ENCODE measurements around the gene MLLT10. TPM values are rescaled to one million over a fixed set of nuclear protein-coding genes. Genes with fewer than 3 reads are reported as not detected.

Gene MLLT10
- total and polyA plus RNA-seq, 10 of the 15 experiments (the other 5 are each of a cell fraction or from before 2014, with no cell fraction given) = 8.7 to 61.1 (median 28.5) TPM

DNA sequence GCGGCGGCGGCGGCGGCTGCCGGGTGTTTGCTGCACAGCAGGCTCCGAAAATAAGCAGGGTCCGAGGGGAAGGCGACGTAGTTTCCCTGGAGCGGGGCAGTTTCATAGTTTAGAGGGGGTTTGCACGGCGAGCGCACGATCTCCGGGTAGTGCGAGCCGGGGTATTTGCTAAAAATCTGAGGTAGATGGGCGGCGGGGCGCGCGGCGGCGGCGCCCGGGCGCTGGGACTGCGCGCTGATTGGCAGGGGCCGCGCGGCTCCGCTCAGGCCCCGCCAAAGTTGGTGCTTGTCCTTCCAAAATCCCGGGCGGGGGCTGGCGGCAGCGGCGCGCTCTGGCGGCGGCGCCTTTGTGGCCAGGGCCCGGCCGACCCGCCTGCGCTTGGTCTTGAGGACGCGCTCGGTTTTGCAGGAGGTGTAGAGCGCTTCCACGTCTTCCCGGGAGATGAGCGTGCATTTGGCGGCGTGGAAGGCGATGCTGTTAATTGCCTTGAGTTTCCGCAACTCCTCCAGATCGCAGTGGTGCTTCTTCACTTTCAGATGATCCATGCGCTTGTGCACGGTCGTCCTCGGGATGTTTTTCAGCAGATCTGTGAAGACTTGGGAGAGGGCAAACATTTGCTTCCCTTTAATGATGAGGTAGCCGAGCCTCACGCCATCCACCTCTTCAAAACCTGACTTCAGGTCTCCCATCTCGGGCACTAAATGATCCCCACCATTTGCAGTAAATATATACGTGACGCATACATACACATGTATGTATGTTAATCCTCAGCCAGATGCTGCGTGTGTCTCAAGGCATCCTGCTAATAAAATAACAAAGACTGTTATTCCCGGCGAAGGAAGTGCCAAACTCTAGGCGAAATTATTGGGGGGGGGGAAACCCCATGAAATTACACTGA is 16.6 kb upstream of the MLLT10 start:
- peak overlapping the region; percentile 89 for H3K4me2 ChIP-seq (ENCODE audit: control insufficient read depth, insufficient read depth)
- DNase-seq (ENCODE audit: low read depth, low spot score) (no peak), ATAC-seq (peak; percentile 73), FAIRE-seq (peak; percentile 41)
- no peak overlapping the region for H3K27ac ChIP-seq (ENCODE audit: control insufficient read depth, insufficient read depth)
- intact Hi-C loops (cut with micrococcal nuclease; ENCODE audit: unreplicated experiment) (no loop called here), in situ Hi-C loops (cut with MboI) (no loop called here)
- no TSS peak for BruUV-seq (replicated peaks)
- H3K79me2 ChIP-seq (ENCODE audit: control insufficient read depth, insufficient read depth, low read length) = no peaks in the 10 kb centered on the region
- ChIA-PET CTCF (no interaction called here), RAD21 (ENCODE audit: unreplicated experiment) (interaction anchor here (0.9 to 1.4 kb wide), 3 partner anchors 21 to 238 kb away, joined by 3 to 8 read pairs (median 6); no protein-coding TSS in a partner anchor), SMC1A (ENCODE audit: uncharacterized antibody, unreplicated experiment) (interaction anchor here (0.8 to 1.5 kb wide), 6 partner anchors 16 to 433 kb away, joined by 3 to 6 read pairs (median 3); no protein-coding TSS in a partner anchor), POLR2A (no interaction called here)
- H3K36me3 ChIP-seq (ENCODE audit: control insufficient read depth in 2 of 2, insufficient read depth in 2 of 2, low read length in 1 of 2) = no peaks in the 10 kb centered on the region
- no peaks in the 10 kb centered on the region for H4K20me1 ChIP-seq (ENCODE audit: control insufficient read depth, insufficient read depth)
- TF ChIP-seq EP300 (IDR thresholded peaks at IDR 0.05; ENCODE audit: borderline replicate concordance in 1 of 2, control insufficient read depth in 1 of 2, low read depth in 2 of 2, low read length in 2 of 2) (no peak), CTCF (IDR thresholded peaks at IDR 0.05 in 2 of 3, conservative IDR thresholded peaks at IDR 0.05 in 1 of 3; ENCODE audit: control insufficient read depth in 2 of 3, extremely low read depth in 1 of 3, insufficient read depth in 1 of 3, low read depth in 3 of 3, low read length in 3 of 3) (0 out of 6 replicates have a peak, but pooled peaks of 1 of the 3 experiments have one; percentile 4), NFYB (IDR thresholded peaks at IDR 0.05; ENCODE audit: insufficient read depth, low read depth, low read length) (peak; percentile 56; the same call in 1 of the 2 replicates), YBX1 (IDR thresholded peaks at IDR 0.05) (no peak), HDAC6 (IDR thresholded peaks at IDR 0.05; ENCODE audit: unreplicated experiment) (peak; percentile 65), KAT2A (conservative IDR thresholded peaks at IDR 0.05; ENCODE audit: control insufficient read depth, low read depth, low read length) (no peak), TARDBP (IDR thresholded peaks at IDR 0.05; ENCODE audit: borderline replicate concordance) (no peak), DPF2 (IDR thresholded peaks at IDR 0.05) (peak; percentile 35; the same call in 1 of the 2 replicates), BMI1 (IDR thresholded peaks at IDR 0.05; ENCODE audit: borderline replicate concordance) (peak; percentile 8; the same call in 1 of the 2 replicates), LARP7 (IDR thresholded peaks at IDR 0.05) (0 out of 2 replicates have a peak, but pooled peaks have one; percentile 40), ZNF687 (IDR thresholded peaks at IDR 0.05) (0 out of 2 replicates have a peak, but pooled peaks have one; percentile 31), POLR2AphosphoS2 (IDR thresholded peaks at IDR 0.05; ENCODE audit: low read depth, low read length) (no peak)
- TF ChIP-seq, protein P1, sequence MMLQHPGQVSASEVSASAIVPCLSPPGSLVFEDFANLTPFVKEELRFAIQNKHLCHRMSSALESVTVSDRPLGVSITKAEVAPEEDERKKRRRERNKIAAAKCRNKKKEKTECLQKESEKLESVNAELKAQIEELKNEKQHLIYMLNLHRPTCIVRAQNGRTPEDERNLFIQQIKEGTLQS (IDR thresholded peaks at IDR 0.05; ENCODE audit: borderline replicate concordance, extremely low read depth, low read depth, low read length) = no peak
- TF ChIP-seq, protein P2, sequence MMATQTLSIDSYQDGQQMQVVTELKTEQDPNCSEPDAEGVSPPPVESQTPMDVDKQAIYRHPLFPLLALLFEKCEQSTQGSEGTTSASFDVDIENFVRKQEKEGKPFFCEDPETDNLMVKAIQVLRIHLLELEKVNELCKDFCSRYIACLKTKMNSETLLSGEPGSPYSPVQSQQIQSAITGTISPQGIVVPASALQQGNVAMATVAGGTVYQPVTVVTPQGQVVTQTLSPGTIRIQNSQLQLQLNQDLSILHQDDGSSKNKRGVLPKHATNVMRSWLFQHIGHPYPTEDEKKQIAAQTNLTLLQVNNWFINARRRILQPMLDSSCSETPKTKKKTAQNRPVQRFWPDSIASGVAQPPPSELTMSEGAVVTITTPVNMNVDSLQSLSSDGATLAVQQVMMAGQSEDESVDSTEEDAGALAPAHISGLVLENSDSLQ (IDR thresholded peaks at IDR 0.05) = 0 out of 2 replicates have a peak, but pooled peaks have one; percentile 14
- no peaks in the 10 kb centered on the region for H3K9me3 ChIP-seq (replicated peaks; ENCODE audit: control insufficient read depth, insufficient read depth, low read length)
- H2AFZ ChIP-seq (ENCODE audit: control insufficient read depth, low read depth, low read length) = peak overlapping the region; percentile 50
- peaks cover 21% of the 10 kb centered on the region for H3K4me1 ChIP-seq (ENCODE audit: control insufficient read depth, insufficient read depth, low read length)
- H3K9ac ChIP-seq (ENCODE audit: control insufficient read depth, insufficient read depth, low read length) = no peak overlapping the region
- H3K4me3 ChIP-seq = peak overlapping the region; percentile 62
- peaks cover 10 to 34% of the 10 kb centered on the region in 2 experiments for H3K27me3 ChIP-seq (replicated peaks in 1 of 2; ENCODE audit: control insufficient read depth in 2 of 2, insufficient read depth in 2 of 2, low read length in 1 of 2)
- 1% methylated on average over 69 of the region's 73 CpGs for WGBS (ENCODE audit: insufficient coverage, insufficient replicate concordance, low lambda C conversion rate, missing lambda C conversion rate)

All from GM12878 (cell line).